SK-N-SH treated with all-trans-retinoic acid at 6 μM for 48 hours (cell line): ENCODE data around the gene BMPR2.

ENCODE experiments used
- ATAC-seq: fragments of 200-7000 bp; cut with Tn5 transposase; 3 replicates; pipeline ENCODE4 v1.9.1; 2020; ENCODE audit warnings: mild to moderate bottlenecking, moderate library complexity
- ARNTL ChIP-seq: fragments of 450-650 bp; formaldehyde crosslinking; IDR thresholded peaks from 2 replicates; pipeline ENCODE4 v1.5.0; 2020; ENCODE audit warnings: low read depth, mild to moderate bottlenecking, moderate library complexity, borderline replicate concordance
- BACH2 ChIP-seq: fragments of 250-450 bp; sonication (Bioruptor Pico); IDR thresholded peaks from 2 replicates; pipeline ENCODE4 v1.9.0; 2021; ENCODE audit warnings: mild to moderate bottlenecking, borderline replicate concordance
- CREB5 ChIP-seq: fragments of 250-450 bp; sonication (Bioruptor Pico); IDR thresholded peaks from 2 replicates; pipeline ENCODE4 v1.5.1; 2020; ENCODE audit warnings: low read depth, mild to moderate bottlenecking, moderate library complexity
- CSDC2 ChIP-seq: fragments of 250-450 bp; sonication (Bioruptor Pico); IDR thresholded peaks from 2 replicates; pipeline ENCODE4 v1.5.0; 2020; ENCODE audit warnings: mild to moderate bottlenecking, moderate library complexity
- GLIS3 ChIP-seq: fragments of 250-450 bp; sonication (Bioruptor Pico); IDR thresholded peaks from 2 replicates; pipeline ENCODE4 v1.5.0; 2020; ENCODE audit warnings: mild to moderate bottlenecking, moderate library complexity
- ISL1 ChIP-seq: fragments of 250-450 bp; sonication (Bioruptor Pico); IDR thresholded peaks from 2 replicates; pipeline ENCODE4 v2.1.2; 2022; ENCODE audit warnings: mild to moderate bottlenecking, moderate library complexity
- OSR1 ChIP-seq: fragments of 250-450 bp; sonication (Bioruptor Pico); IDR thresholded peaks from 2 replicates; pipeline ENCODE4 v1.8.0; 2022; ENCODE audit warnings: moderate library complexity, mild to moderate bottlenecking, inconsistent platforms
- PATZ1 ChIP-seq: fragments of 250-450 bp; sonication (Bioruptor Pico); IDR thresholded peaks from 2 replicates; pipeline ENCODE4 v1.8.0; 2020; ENCODE audit warnings: mild to moderate bottlenecking, moderate library complexity, borderline replicate concordance
- POU6F1 ChIP-seq: fragments of 250-450 bp; sonication (Bioruptor Pico); IDR thresholded peaks from 2 replicates; pipeline ENCODE4 v1.8.0; 2021; ENCODE audit warnings: low read depth, mild to moderate bottlenecking, moderate library complexity, borderline replicate concordance
- PPARA ChIP-seq: fragments of 250-450 bp; sonication (Bioruptor Pico); IDR thresholded peaks from 2 replicates; pipeline ENCODE4 v1.5.0; 2020; ENCODE audit warnings: mild to moderate bottlenecking, borderline replicate concordance
- RARB ChIP-seq: fragments of 250-450 bp; sonication (Bioruptor Pico); IDR thresholded peaks from 2 replicates; pipeline ENCODE4 v1.8.0; 2021; ENCODE audit warnings: mild to moderate bottlenecking, moderate library complexity
- SNAI2 ChIP-seq: fragments of 250-450 bp; sonication (Bioruptor Pico); IDR thresholded peaks from 2 replicates; pipeline ENCODE4 v1.5.0; 2020; ENCODE audit warnings: mild to moderate bottlenecking, moderate library complexity
- TCF4 ChIP-seq: fragments of 250-450 bp; sonication (Bioruptor Pico); IDR thresholded peaks from 2 replicates; pipeline ENCODE4 v1.8.0; 2021; ENCODE audit warnings: mild to moderate bottlenecking, moderate library complexity, borderline replicate concordance
- TSHZ2 ChIP-seq: fragments of 250-450 bp; sonication (Bioruptor Pico); IDR thresholded peaks from 2 replicates; pipeline ENCODE4 v1.5.0; 2020; ENCODE audit warnings: mild to moderate bottlenecking, moderate library complexity
- ZFP3 ChIP-seq: fragments of 250-450 bp; sonication (Bioruptor Pico); IDR thresholded peaks from 2 replicates; pipeline ENCODE4 v1.5.0; 2020; ENCODE audit warnings: mild to moderate bottlenecking, moderate library complexity
- ZFP30 ChIP-seq: fragments of 450-650 bp; formaldehyde crosslinking; IDR thresholded peaks from 2 replicates; pipeline ENCODE4 v1.5.0; 2022; ENCODE audit warnings: mild to moderate bottlenecking, moderate library complexity
- ZNF565 ChIP-seq: fragments of 450-650 bp; formaldehyde crosslinking; conservative IDR thresholded peaks from 2 replicates; pipeline ENCODE4 v1.5.0; 2020; ENCODE audit warnings: low read depth, mild to moderate bottlenecking, moderate library complexity
- ZNF70 ChIP-seq: fragments of 450-650 bp; formaldehyde crosslinking; IDR thresholded peaks from 2 replicates; pipeline ENCODE4 v1.5.0; 2020; ENCODE audit warnings: mild to moderate bottlenecking, moderate library complexity
- ZNF8 ChIP-seq: fragments of 450-650 bp; formaldehyde crosslinking; IDR thresholded peaks from 2 replicates; pipeline ENCODE4 v1.5.0; 2020; ENCODE audit warnings: mild to moderate bottlenecking, moderate library complexity

Gene BMPR2

GRCh38 chr2:202491514-202491913, 115.4 kb downstream of the BMPR2 start:
- TF ChIP-seq TCF4 (no peak), ISL1 (CRISPR knock-in tag) (no peak), BACH2 (CRISPR knock-in tag) (no peak), PATZ1 (CRISPR knock-in tag) (no peak), ZFP30 (no peak), POU6F1 (CRISPR knock-in tag) (no peak), CREB5 (CRISPR knock-in tag) (no peak), ZFP3 (CRISPR knock-in tag) (no peak), ZNF70 (no peak), ZNF8 (no peak), OSR1 (no peak), GLIS3 (CRISPR knock-in tag) (no peak), PPARA (CRISPR knock-in tag) (no peak), TSHZ2 (no peak), ARNTL (CRISPR knock-in tag) (no peak), RARB (CRISPR knock-in tag) (no peak)
- ATAC-seq, result peak; percentile 58; the same call in 2 of the 3 replicates

- peak; percentile 35; the same call in 2 of the 3 replicates for ATAC-seq
- TF ChIP-seq PPARA (CRISPR knock-in tag), result no peak
- no peak for TF ChIP-seq GLIS3 (CRISPR knock-in tag)
- TF ChIP-seq ZNF70, result no peak
- TF ChIP-seq BACH2 (CRISPR knock-in tag), result no peak
- TF ChIP-seq ZFP3 (CRISPR knock-in tag), result no peak
- no peak for TF ChIP-seq SNAI2
- no peak for TF ChIP-seq CSDC2
- TF ChIP-seq CREB5 (CRISPR knock-in tag), result no peak
- no peak for TF ChIP-seq POU6F1 (CRISPR knock-in tag)
- no peak for TF ChIP-seq ZFP30
- no peak for TF ChIP-seq ZNF565 (CRISPR knock-in tag)
- TF ChIP-seq OSR1, result no peak
- TF ChIP-seq ARNTL (CRISPR knock-in tag), result no peak
Measured at GRCh38 chr2:202494300-202495229, 118.4 kb downstream of the BMPR2 start.
